Bronchial epithelial cell (primary cell): ENCODE measurements around the gene PRELID1. TPM values are rescaled to one million over a fixed set of nuclear protein-coding genes. Genes with fewer than 3 reads are reported as not detected.

Experiments used
- DNase-seq: peaks from one replicate; pipeline ENCODE4 v3.0.0-alpha.2; 2010; ENCODE audit warnings: low read depth
- FAIRE-seq: peaks from 2 replicates; lab custom pipeline; 2011; peaks lifted over from hg19 to GRCh38; lab: Jason Lieb, UNC
- H3K27me3 ChIP-seq: 2 replicates; pipeline ENCODE4 v1.5.1; 2011; ENCODE audit warnings: low read length; ENCODE audit not compliant: control insufficient read depth, insufficient read depth
- H3K36me3 ChIP-seq: 2 replicates; pipeline ENCODE4 v1.5.1; 2011; ENCODE audit warnings: low read length; ENCODE audit not compliant: control insufficient read depth, insufficient read depth
- H3K4me3 ChIP-seq: 2 replicates; pipeline ENCODE4 v1.5.1; 2011; ENCODE audit warnings: mild to moderate bottlenecking, low read depth, low read length, control low read depth
- CTCF ChIP-seq: IDR thresholded peaks from 2 replicates; pipeline ENCODE4 v1.5.1; 2011; ENCODE audit warnings: mild to moderate bottlenecking, moderate library complexity, low read length, control low read depth, inconsistent platforms; ENCODE audit not compliant: insufficient read depth, severe bottlenecking
- total RNA-seq: library from RNA; depleted of rRNA; stranded (reverse); fragments of >200 nt; gene quantifications from 2 replicates; pipeline ENCODE4 v1.2.1, GENCODE V29; 2014

The PRELID1 gene
- total RNA-seq, 1 donor from 2014 or later: 139 TPM

- FAIRE-seq (no peak), DNase-seq (no peak)
- H3K27me3 ChIP-seq: no peaks in the 10 kb centered on the region
- no peak overlapping the region for H3K4me3 ChIP-seq
- peaks cover 51% of the 10 kb centered on the region for H3K36me3 ChIP-seq
- no peak for TF ChIP-seq CTCF
Observed at GRCh38 chr5:177334781-177335700, 31.4 kb downstream of the PRELID1 start.

GRCh38 chr5:177335701-177336065 lies 32.1 kb downstream of the PRELID1 start:
- no peak for DNase-seq
- TF ChIP-seq CTCF: no peak
- Histone ChIP-seq H3K36me3 (peaks cover 49% of the 10 kb centered on the region), H3K4me3 (no peak overlapping the region), H3K27me3 (no peaks in the 10 kb centered on the region)
- FAIRE-seq: no peak

- FAIRE-seq: no peak
- Histone ChIP-seq H3K36me3 (peaks cover 46% of the 10 kb centered on the region), H3K4me3 (no peak overlapping the region), H3K27me3 (no peaks in the 10 kb centered on the region)
- DNase-seq: no peak
- peak; percentile 63 for TF ChIP-seq CTCF
Observed at GRCh38 chr5:177336112-177336511, 32.5 kb downstream of the PRELID1 start.

- DNase-seq: no peak
- peaks cover 42% of the 10 kb centered on the region for H3K36me3 ChIP-seq
Observed at GRCh38 chr5:177336603-177337494, 33.2 kb downstream of the PRELID1 start.

More at GRCh38 chr5:177336603-177337494, 33.2 kb downstream of the PRELID1 start:
- H3K27me3 ChIP-seq: no peaks in the 10 kb centered on the region
- no peak for FAIRE-seq
- no peak for TF ChIP-seq CTCF
- no peak overlapping the region for H3K4me3 ChIP-seq
